ENCODE results near the gene RGS11.

RGS11 gene

DNA sequence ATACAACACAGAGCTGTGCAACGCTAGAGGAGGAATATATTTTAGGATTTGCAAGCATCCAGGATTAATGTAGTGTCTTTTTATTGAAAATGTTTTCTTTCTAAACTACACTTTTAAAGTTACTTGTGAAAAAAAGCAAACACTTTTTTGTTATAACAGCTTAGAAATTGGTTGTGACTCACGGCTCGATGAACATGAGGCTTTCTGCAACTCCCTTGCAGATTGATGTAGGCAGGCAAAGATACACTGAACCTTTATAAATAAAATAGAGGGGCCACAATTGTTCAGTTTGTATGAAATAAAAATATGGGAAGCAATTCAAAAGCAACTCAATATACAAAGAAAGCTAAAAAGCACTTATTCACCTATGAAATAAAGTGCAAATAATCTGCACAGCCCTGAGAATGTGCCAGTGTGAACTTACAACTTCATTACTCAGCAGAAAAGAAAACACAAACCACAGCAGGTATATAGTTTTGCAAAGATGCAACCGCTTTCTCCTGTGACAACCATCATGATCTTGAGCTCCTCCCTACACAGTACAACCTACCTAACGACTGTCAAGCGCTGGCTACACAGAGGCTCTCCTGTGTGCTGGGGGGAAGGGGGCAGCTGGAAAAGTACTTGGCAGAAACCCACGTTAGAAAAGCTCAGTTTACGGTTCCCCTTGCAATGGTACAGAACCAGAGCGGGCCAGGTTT, 47.4 kb downstream of the RGS11 start:
- no peak for DNase-seq

- DNase-seq: no peak
Measured at GRCh38 chr16:220021-220420, 55.7 kb downstream of the RGS11 start.
